ENCODE data around the gene EGFLAM. TPM values are rescaled to one million over a fixed set of nuclear protein-coding genes. Genes with fewer than 3 reads are reported as not detected.

The EGFLAM gene
- total and polyA plus RNA-seq, 2 of the 4 experiments (the other 2 are of a cell fraction): 0.77 to 1.1 TPM

GRCh38 chr5:38410304-38410990 is 152.1 kb downstream of the EGFLAM start:
- H2BK15ac ChIP-seq (ENCODE audit: low read depth, low read length): no peak overlapping the region
- H3K27me3 ChIP-seq (ENCODE audit: control insufficient read depth, insufficient read depth, low read length): peaks cover 20% of the 10 kb centered on the region
- no peak overlapping the region for H2AK5ac ChIP-seq (ENCODE audit: low read depth, low read length)
- 0 out of 2 replicates have a peak, but pooled peaks cover 2% of the 10 kb centered on the region for H3K4me1 ChIP-seq (ENCODE audit: control insufficient read depth, insufficient read depth, low read length)
- in situ Hi-C loops (cut with MboI; ENCODE audit: low sequenced_read_pairs) (no loop called here), intact Hi-C loops (cut with micrococcal nuclease) (no loop called here), dilution Hi-C loops (cut with HindIII; ENCODE audit: low sequenced_read_pairs, unreplicated experiment) (no loop called here)
- no peak overlapping the region for H3K56ac ChIP-seq (ENCODE audit: extremely low read depth, insufficient read depth, low read length)
- no peaks in the 10 kb centered on the region for H3K79me1 ChIP-seq (ENCODE audit: low read depth in 1 of 2, low read length in 2 of 2)
- peaks cover 4% of the 10 kb centered on the region; the same call in 1 of the 2 replicates for H3K9me1 ChIP-seq (ENCODE audit: insufficient read depth, low read length)
- H3K23ac ChIP-seq (ENCODE audit: low read depth, low read length): no peak overlapping the region
- BruUV-seq (replicated peaks): no TSS peak
- ATAC-seq (ENCODE audit: low read depth): no peak
- H2BK5ac ChIP-seq (ENCODE audit: low read depth, low read length, poor library complexity, severe bottlenecking): no peak overlapping the region
- no peak overlapping the region for H3K27ac ChIP-seq (ENCODE audit: insufficient read depth, low read length)
- H3K4ac ChIP-seq (ENCODE audit: low read depth, low read length): no peak overlapping the region
- H3K18ac ChIP-seq (ENCODE audit: low read depth, low read length): no peak overlapping the region
- H4K20me1 ChIP-seq (ENCODE audit: insufficient read depth, low read length): no peaks in the 10 kb centered on the region
- no peak overlapping the region for H4K8ac ChIP-seq (ENCODE audit: low read depth in 2 of 2, low read length in 2 of 2)
- H3K4me2 ChIP-seq (ENCODE audit: low read depth, low read length): no peak overlapping the region
- ChIA-PET CTCF (interaction anchor here (0.6 kb wide), 1 partner anchor 245 kb away, joined by 4 read pairs; no protein-coding TSS in a partner anchor), POLR2A (ENCODE audit: unreplicated experiment) (no interaction called here)
- 90% methylated on average over 2 of the region's 7 CpGs; no CpG with 5 or more reads in 1 of the 2 experiments for WGBS, 2 experiments (ENCODE audit: extremely low coverage in 2 of 2, insufficient read length in 1 of 2)
- no peak overlapping the region for H3K14ac ChIP-seq (replicated peaks; ENCODE audit: low read depth, low read length)
- H3K9me3 ChIP-seq (ENCODE audit: control insufficient read depth, insufficient read depth, low read length): no peaks in the 10 kb centered on the region
- H2AFZ ChIP-seq (replicated peaks; ENCODE audit: low read length, poor library complexity): no peak overlapping the region
- H4K5ac ChIP-seq (ENCODE audit: low read depth, low read length): no peak overlapping the region
- no peak overlapping the region for H3K4me3 ChIP-seq (ENCODE audit: insufficient read depth, low read depth, low read length)
- no peak overlapping the region for H3K9ac ChIP-seq (ENCODE audit: low read depth, low read length)
- no peak overlapping the region for H2BK20ac ChIP-seq (ENCODE audit: low read depth, low read length)
- no peaks in the 10 kb centered on the region for H3K36me3 ChIP-seq (ENCODE audit: control insufficient read depth, insufficient read depth, low read length)
- DNase-seq: no peak
- H2AK9ac ChIP-seq (replicated peaks; ENCODE audit: low read depth, low read length, poor library complexity): no peak overlapping the region
- no peak overlapping the region for H2BK120ac ChIP-seq (ENCODE audit: low read depth, low read length)
- H4K91ac ChIP-seq (ENCODE audit: insufficient read depth, low read depth, low read length): no peak overlapping the region
- no peak for TF ChIP-seq USF2 (IDR thresholded peaks at IDR 0.05; ENCODE audit: low read depth, low read length)
- TF ChIP-seq ELK1 (IDR thresholded peaks at IDR 0.05; ENCODE audit: borderline replicate concordance, low read depth, low read length): no peak
- no peak for TF ChIP-seq CEBPB (IDR thresholded peaks at IDR 0.05; ENCODE audit: low read depth, low read length)
- no peak for TF ChIP-seq SMC3 (IDR thresholded peaks at IDR 0.05; ENCODE audit: low read depth, low read length)
- no peak for TF ChIP-seq RCOR1 (IDR thresholded peaks at IDR 0.05; ENCODE audit: insufficient replicate concordance, low read length)
- no peak for TF ChIP-seq BHLHE40 (IDR thresholded peaks at IDR 0.05; ENCODE audit: low read depth, low read length)
- no peak for TF ChIP-seq CTCF (conservative IDR thresholded peaks at IDR 0.05; ENCODE audit: low read depth, low read length)
- TF ChIP-seq NFE2L2 (IDR thresholded peaks at IDR 0.05; ENCODE audit: low read depth, low read length): no peak
- no peak for TF ChIP-seq CHD1 (IDR thresholded peaks at IDR 0.05; ENCODE audit: low read depth, low read length)
- TF ChIP-seq MAFK (IDR thresholded peaks at IDR 0.05; ENCODE audit: low read depth, low read length): no peak
- TF ChIP-seq MXI1 (IDR thresholded peaks at IDR 0.05; ENCODE audit: borderline replicate concordance, low read depth, low read length): no peak
- TF ChIP-seq RAD21 (IDR thresholded peaks at IDR 0.05; ENCODE audit: low read length): no peak
- TF ChIP-seq RFX5 (IDR thresholded peaks at IDR 0.05; ENCODE audit: low read depth, low read length): no peak

All from IMR-90 (cell line).